K562 (cell line): ENCODE data around the gene POGLUT2. TPM values are rescaled to one million over a fixed set of nuclear protein-coding genes. Genes with fewer than 3 reads are reported as not detected.

Experiments used
- ATAC-seq: fragments of 200-7000 bp; cut with Tn5 transposase; 3 replicates; pipeline ENCODE4 v1.9.1; 2020; ENCODE audit warnings: moderate library complexity
- BruUV-seq: library from RNA; stranded (reverse); fragments of 400-500 nt; replicated peaks from 2 replicates; lab custom pipeline; 2021; lab: Mats Ljungman, UMichigan
- CTCF ChIA-PET: fragments of 300-600 bp; formaldehyde crosslinking; extraction: SDS; loops from one replicate; lab custom pipeline; 2021; ENCODE audit warnings: low intra/inter-chr PET ratio; lab: Yijun Ruan, JAX
- POLR2A ChIA-PET: fragments of 300-600, 350-650 bp; sonication (Branson Sonifier 250); formaldehyde crosslinking; extraction: SDS; loops from one replicate; lab custom pipeline; 2021; ENCODE audit warnings: antibody characterized with exemption, inconsistent platforms; lab: Yijun Ruan, JAX
- DNase-seq, 4 experiments: peaks; one replicate each; pipeline versions ENCODE4 v3.0.0 to v3.0.0-alpha.2; 2011 to 2018; ENCODE audit warnings: low spot score in 3 of 4, mixed read lengths in 3 of 4; ENCODE audit errors: extremely low read depth in 1 of 4
- FAIRE-seq: peaks from 2 replicates; lab custom pipeline; 2011; peaks lifted over from hg19 to GRCh38; lab: Jason Lieb, UNC
- H2AFZ ChIP-seq: 2 replicates; pipeline ENCODE4 v1.6.0; 2011; ENCODE audit warnings: low read depth, low read length, control low read depth, inconsistent platforms
- H3K27ac ChIP-seq: fragments of 200-600 bp; 3 replicates; pipeline ENCODE4 v1.8.0; 2011; ENCODE audit warnings: low read depth, mild to moderate bottlenecking, control low read depth, inconsistent platforms, low read length, moderate library complexity, mixed read lengths; ENCODE audit errors: extremely low read depth
- H3K27me3 ChIP-seq, 2 experiments: fragments of 300-600 bp in 1 of 2; 2 replicates in 1 of 2; 3 replicates in 1 of 2; pipeline versions ENCODE4 v1.6.0 to v1.8.0; 2011; ENCODE audit warnings: inconsistent platforms in 2 of 2, low read length in 2 of 2, mild to moderate bottlenecking in 1 of 2, mixed read lengths in 1 of 2, moderate library complexity in 1 of 2; ENCODE audit not compliant: control insufficient read depth in 2 of 2, insufficient read depth in 2 of 2
- H3K36me3 ChIP-seq: fragments of 300-600 bp; 3 replicates; pipeline ENCODE4 v1.8.0; 2011; ENCODE audit warnings: mild to moderate bottlenecking, low read length, inconsistent platforms; ENCODE audit not compliant: control insufficient read depth, insufficient read depth
- H3K4me1 ChIP-seq, 2 experiments: fragments of 200-600 bp in 1 of 2; replicated peaks in 1 of 2; 2 replicates in 1 of 2; 3 replicates in 1 of 2; pipeline versions ENCODE4 v1.5.1 to v1.8.0; 2011; ENCODE audit warnings: inconsistent platforms in 2 of 2, low read length in 2 of 2, mild to moderate bottlenecking in 1 of 2, mixed read lengths in 1 of 2, moderate library complexity in 1 of 2; ENCODE audit not compliant: control insufficient read depth in 2 of 2, insufficient read depth in 2 of 2
- H3K4me2 ChIP-seq: 2 replicates; pipeline ENCODE4 v1.6.1; 2011; ENCODE audit warnings: low read length, control low read depth, inconsistent platforms, mixed read lengths; ENCODE audit not compliant: insufficient read depth
- H3K4me3 ChIP-seq: fragments of 200-600 bp; sonication (generic), shearing (Covaris generic); 2 replicates; pipeline ENCODE4 v1.5.1; 2016; ENCODE audit warnings: control low read depth, inconsistent platforms
- H3K79me2 ChIP-seq: fragments of 200-600 bp; 3 replicates; pipeline ENCODE4 v1.8.0; 2011; ENCODE audit warnings: low read length, inconsistent platforms; ENCODE audit not compliant: control insufficient read depth, insufficient read depth
- H3K9ac ChIP-seq, 2 experiments: 2 replicates each; pipeline versions ENCODE4 v1.6.0 to v1.6.1; 2011; ENCODE audit warnings: low read depth in 2 of 2, low read length in 2 of 2, control low read depth in 1 of 2, inconsistent platforms in 1 of 2, mild to moderate bottlenecking in 1 of 2, mixed read lengths in 1 of 2; ENCODE audit not compliant: insufficient read depth in 1 of 2
- H3K9me1 ChIP-seq: one replicate; pipeline ENCODE4 v1.6.0; 2011; ENCODE audit warnings: inconsistent platforms, mild to moderate bottlenecking, low read length, moderate library complexity; ENCODE audit not compliant: control insufficient read depth, insufficient read depth
- H3K9me3 ChIP-seq: replicated peaks from 2 replicates; pipeline ENCODE4 v1.5.1; 2011; ENCODE audit warnings: low read depth, low read length, inconsistent platforms; ENCODE audit not compliant: control insufficient read depth, insufficient read depth
- H4K20me1 ChIP-seq: replicated peaks from 2 replicates; pipeline ENCODE4 v1.6.1; 2011; ENCODE audit warnings: low read length, inconsistent platforms, mixed read lengths; ENCODE audit not compliant: control insufficient read depth, insufficient read depth
- BRF1 ChIP-seq: IDR thresholded peaks from 3 replicates; pipeline ENCODE4 v1.6.1; 2011; ENCODE audit warnings: borderline replicate concordance, mild to moderate bottlenecking; ENCODE audit not compliant: insufficient read length; ENCODE audit errors: extremely low read depth
- MCM7 ChIP-seq, 2 experiments: fragments of 450-650 bp; IDR thresholded peaks; 2 replicates each; pipeline ENCODE4 v1.6.1; 2016 to 2018
- MEF2D ChIP-seq: conservative IDR thresholded peaks from 2 replicates; pipeline ENCODE4 v1.6.1; 2016; ENCODE audit warnings: low read depth, missing genetic modification characterization, missing compliant biosample characterization
- MYBL2 ChIP-seq, 2 experiments: fragments of 450-650 bp in 1 of 2; sonication (generic) in 1 of 2; formaldehyde crosslinking in 1 of 2; IDR thresholded peaks; 2 replicates each; pipeline versions ENCODE4 v1.6.1 to v1.8.1; 2017 to 2022; ENCODE audit warnings: borderline replicate concordance in 1 of 2, inconsistent platforms in 1 of 2, low read depth in 1 of 2, mild to moderate bottlenecking in 1 of 2, missing genetic modification reagents in 1 of 2, moderate library complexity in 1 of 2
- NR1H2 ChIP-seq: sonication (generic); formaldehyde crosslinking; IDR thresholded peaks from 2 replicates; pipeline ENCODE4 v1.4.0; 2020; ENCODE audit warnings: mild to moderate bottlenecking, missing genetic modification reagents
- PML ChIP-seq: IDR thresholded peaks from 2 replicates; pipeline ENCODE4 v1.6.1; 2012; ENCODE audit warnings: low read length, inconsistent platforms
- POLR2G ChIP-seq: fragments of 200-400 bp; formaldehyde crosslinking; IDR thresholded peaks from 2 replicates; pipeline ENCODE4 v1.6.1; 2017; ENCODE audit warnings: low read depth, mild to moderate bottlenecking, antibody characterized with exemption, low read length, moderate library complexity
- SMAD3 ChIP-seq: fragments of 450-650 bp; formaldehyde crosslinking; conservative IDR thresholded peaks from 2 replicates; pipeline ENCODE4 v1.4.0; 2020; ENCODE audit warnings: mild to moderate bottlenecking
- SOX6 ChIP-seq: fragments of 450-650 bp; IDR thresholded peaks from 2 replicates; pipeline ENCODE4 v1.6.1; 2014; ENCODE audit warnings: mild to moderate bottlenecking
- XRCC5 ChIP-seq: fragments of 200-400 bp; formaldehyde crosslinking; IDR thresholded peaks from 2 replicates; pipeline ENCODE4 v1.6.1; 2017; ENCODE audit warnings: low read depth, mild to moderate bottlenecking, low read length
- ZKSCAN8 ChIP-seq: fragments of 200-800 bp; sonication (Bioruptor generic); IDR thresholded peaks from 2 replicates; pipeline ENCODE4 v1.6.1; 2016; ENCODE audit warnings: missing genetic modification characterization, missing compliant biosample characterization
- ZNF121 ChIP-seq: sonication (generic); formaldehyde crosslinking; conservative IDR thresholded peaks from 2 replicates; pipeline ENCODE4 v1.8.0; 2022; ENCODE audit warnings: missing genetic modification reagents
- ZNF785 ChIP-seq: fragments of 250-450 bp; sonication (Bioruptor Pico); IDR thresholded peaks from 2 replicates; pipeline ENCODE4 v1.4.0; 2020; ENCODE audit warnings: mild to moderate bottlenecking
- WGBS: fragments of 100-300 bp; shearing (Covaris generic); methylation state at CpG from one replicate; pipeline ENCODE4 v1.1.6; 2016; ENCODE audit warnings: low coverage, mixed read lengths; ENCODE audit not compliant: insufficient coverage; ENCODE audit errors: missing lambda C conversion rate; 5-methylcytosine and 5-hydroxymethylcytosine counted together
- in situ Hi-C: fragments of 300-500 bp; cut with MboI; formaldehyde crosslinking; loops from 4 replicates; pipeline ENCODE4 v1.15.0; 2018; ENCODE audit warnings: inconsistent platforms, mixed read lengths
- intact Hi-C: fragments of 100-400 bp; cut with micrococcal nuclease; formaldehyde crosslinking; loops from 2 replicates; pipeline ENCODE4 v1.14.2; 2022
- polyA plus RNA-seq, 8 experiments: library from polyadenylated mRNA; depleted of rRNA in 4 of 8; stranded (reverse) in 5 of 8; unstranded in 3 of 8; fragments of >200 nt; fragmentation: Nextera tagmentation in 2 of 8; fragmentation: Illumina TruSeq in 1 of 8; extraction: Ambion mirVana in 2 of 8; extraction: Trizol in 1 of 8; gene quantifications; 2 replicates each; pipeline versions ENCODE4 v1.2.1 to v1.2.3, GENCODE V29; 2011 to 2014; ENCODE audit warnings: inconsistent platforms in 1 of 8, missing spikeins in 1 of 8
- total RNA-seq, 7 experiments: library from RNA; depleted of rRNA in 6 of 7; stranded (reverse); fragments of >200 nt in 6 of 7; fragmentation: Illumina TruSeq in 2 of 7; extraction: Trizol in 2 of 7; gene quantifications; 2 replicates each; pipeline versions ENCODE4 v1.2.1 to v1.2.3, GENCODE V29; 2011 to 2021; ENCODE audit warnings: low replicate concordance in 1 of 7
- TF ChIP-seq, protein P1 (sequence below): sonication (generic); formaldehyde crosslinking; IDR thresholded peaks from 2 replicates; pipeline ENCODE4 v1.8.0; 2022; ENCODE audit warnings: missing genetic modification reagents, mild to moderate bottlenecking, moderate library complexity, borderline replicate concordance
- TF ChIP-seq, protein P2 (sequence below): fragments of 250-450 bp; sonication (Bioruptor Pico); IDR thresholded peaks from 2 replicates; pipeline ENCODE4 v1.5.0; 2021
- TF ChIP-seq, protein P3 (sequence below): sonication (generic); formaldehyde crosslinking; IDR thresholded peaks from 2 replicates; pipeline ENCODE4 v1.8.0; 2022; ENCODE audit warnings: missing genetic modification reagents, mild to moderate bottlenecking, borderline replicate concordance

POGLUT2 gene
- total and polyA plus RNA-seq, 9 of the 15 experiments (the other 6 are each of a cell fraction or from before 2014, with no cell fraction given), result 3.8 to 11.8 (median 10.8) TPM

DNA sequence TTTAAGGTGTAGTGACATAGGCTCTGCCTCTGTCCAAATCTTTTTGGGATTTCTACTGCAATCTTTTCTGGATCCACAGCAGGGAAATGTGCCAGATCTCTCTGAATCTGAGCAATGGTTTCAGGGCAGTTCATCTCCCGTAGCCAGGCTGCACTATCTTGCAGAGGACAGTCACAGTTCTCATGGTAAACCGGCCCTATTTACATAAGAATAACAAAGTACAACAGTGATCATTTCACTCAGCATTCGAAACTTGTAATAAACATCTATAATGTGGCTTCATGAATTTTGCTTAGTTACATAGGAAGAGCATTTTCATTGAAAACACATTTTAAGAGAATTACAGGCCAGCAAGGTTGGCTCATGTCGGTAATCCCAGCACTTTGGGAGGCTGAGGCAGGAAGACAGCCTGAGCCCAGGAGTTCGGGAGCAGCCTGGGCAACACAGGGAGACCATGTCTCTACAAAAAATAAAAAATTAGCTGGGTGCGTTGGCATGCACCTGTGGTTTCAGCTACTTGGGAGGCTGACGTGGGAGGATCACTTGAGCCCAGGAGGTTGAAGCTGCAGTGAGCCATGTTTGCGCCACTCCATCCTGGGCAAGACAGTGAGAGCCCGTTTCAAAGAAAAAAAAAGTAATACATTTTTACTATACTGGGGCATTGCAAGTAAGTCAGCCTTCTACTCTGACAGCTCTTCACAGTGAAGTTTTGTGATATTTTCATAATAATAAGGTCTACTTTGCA lies 5.0 kb downstream of the POGLUT2 start:
- no peak overlapping the region for H3K27ac ChIP-seq
- intact Hi-C loops, result no loop called here
- no peak for TF ChIP-seq ZKSCAN8 (CRISPR knock-in tag)
- TF ChIP-seq, protein P1, sequence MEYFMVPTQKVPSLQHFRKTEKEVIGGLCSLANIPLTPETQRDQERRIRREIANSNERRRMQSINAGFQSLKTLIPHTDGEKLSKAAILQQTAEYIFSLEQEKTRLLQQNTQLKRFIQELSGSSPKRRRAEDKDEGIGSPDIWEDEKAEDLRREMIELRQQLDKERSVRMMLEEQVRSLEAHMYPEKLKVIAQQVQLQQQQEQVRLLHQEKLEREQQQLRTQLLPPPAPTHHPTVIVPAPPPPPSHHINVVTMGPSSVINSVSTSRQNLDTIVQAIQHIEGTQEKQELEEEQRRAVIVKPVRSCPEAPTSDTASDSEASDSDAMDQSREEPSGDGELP (CRISPR knock-in tag), result no peak
- no peak for TF ChIP-seq BRF1
- no peak for TF ChIP-seq ZNF121 (CRISPR knock-in tag)
- TF ChIP-seq MYBL2 (IDR thresholded peaks at IDR 0.05; ENCODE audit: low read depth), result no peak
- no peak for TF ChIP-seq MYBL2 (CRISPR knock-in tag; IDR thresholded peaks at IDR 0.05; ENCODE audit: borderline replicate concordance)
- TF ChIP-seq, protein P2, sequence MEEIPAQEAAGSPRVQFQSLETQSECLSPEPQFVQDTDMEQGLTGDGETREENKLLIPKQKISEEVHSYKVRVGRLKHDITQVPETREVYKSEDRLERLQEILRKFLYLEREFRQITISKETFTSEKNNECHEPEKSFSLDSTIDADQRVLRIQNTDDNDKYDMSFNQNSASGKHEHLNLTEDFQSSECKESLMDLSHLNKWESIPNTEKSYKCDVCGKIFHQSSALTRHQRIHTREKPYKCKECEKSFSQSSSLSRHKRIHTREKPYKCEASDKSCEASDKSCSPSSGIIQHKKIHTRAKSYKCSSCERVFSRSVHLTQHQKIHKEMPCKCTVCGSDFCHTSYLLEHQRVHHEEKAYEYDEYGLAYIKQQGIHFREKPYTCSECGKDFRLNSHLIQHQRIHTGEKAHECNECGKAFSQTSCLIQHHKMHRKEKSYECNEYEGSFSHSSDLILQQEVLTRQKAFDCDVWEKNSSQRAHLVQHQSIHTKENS (CRISPR knock-in tag), result no peak
- TF ChIP-seq MEF2D, result no peak
- TF ChIP-seq MCM7 (IDR thresholded peaks at IDR 0.05), result no peak
- TF ChIP-seq XRCC5, result no peak
- no peak for TF ChIP-seq ZNF785 (CRISPR knock-in tag)
- no peak for TF ChIP-seq NR1H2 (CRISPR knock-in tag)
- TF ChIP-seq PML, result no peak
- TF ChIP-seq SMAD3 (CRISPR knock-in tag), result no peak
- no peak for TF ChIP-seq SOX6
- TF ChIP-seq, protein P3, sequence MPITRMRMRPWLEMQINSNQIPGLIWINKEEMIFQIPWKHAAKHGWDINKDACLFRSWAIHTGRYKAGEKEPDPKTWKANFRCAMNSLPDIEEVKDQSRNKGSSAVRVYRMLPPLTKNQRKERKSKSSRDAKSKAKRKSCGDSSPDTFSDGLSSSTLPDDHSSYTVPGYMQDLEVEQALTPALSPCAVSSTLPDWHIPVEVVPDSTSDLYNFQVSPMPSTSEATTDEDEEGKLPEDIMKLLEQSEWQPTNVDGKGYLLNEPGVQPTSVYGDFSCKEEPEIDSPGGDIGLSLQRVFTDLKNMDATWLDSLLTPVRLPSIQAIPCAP (CRISPR knock-in tag), result no peak
- no peak for TF ChIP-seq POLR2G
- TF ChIP-seq, all 486 proteins: peak for 0
- no peaks in the 10 kb centered on the region for H4K20me1 ChIP-seq
- CTCF ChIA-PET, result no interaction called here
- peaks cover 0 to 3% of the 10 kb centered on the region in 2 experiments; a peak in 2 of 5 replicates for H3K4me1 ChIP-seq
- in situ Hi-C loops, result no loop called here
- POLR2A ChIA-PET, result no interaction called here
- FAIRE-seq (no peak), DNase-seq (no peak), ATAC-seq (no peak)
- no peaks in the 10 kb centered on the region for H3K9me3 ChIP-seq
- H3K9ac ChIP-seq, result no peak overlapping the region
- WGBS, result 81% methylated on average over 6 of the region's 9 CpGs
- peaks cover 9% of the 10 kb centered on the region; the same call in 1 of the 3 replicates for H3K36me3 ChIP-seq
- no peak overlapping the region for H3K4me2 ChIP-seq
- H3K79me2 ChIP-seq, result no peaks in the 10 kb centered on the region
- no peaks in the 10 kb centered on the region for H3K27me3 ChIP-seq
- H3K4me3 ChIP-seq, result no peak overlapping the region
- no peak overlapping the region for H2AFZ ChIP-seq
- H3K9me1 ChIP-seq, result no peaks in the 10 kb centered on the region
- no TSS peak for BruUV-seq
